NCI-H526 (cell line): ENCODE data around the gene TET2.
A peak's percentile ranks its signal among the peaks of the same experiment; 100 is the strongest.

ENCODE experiments used
- DNase-seq, 2 experiments: peaks; one replicate each; lab custom pipeline; 2025; lab: John Stamatoyannopoulos, UW

TET2 gene

DNA sequence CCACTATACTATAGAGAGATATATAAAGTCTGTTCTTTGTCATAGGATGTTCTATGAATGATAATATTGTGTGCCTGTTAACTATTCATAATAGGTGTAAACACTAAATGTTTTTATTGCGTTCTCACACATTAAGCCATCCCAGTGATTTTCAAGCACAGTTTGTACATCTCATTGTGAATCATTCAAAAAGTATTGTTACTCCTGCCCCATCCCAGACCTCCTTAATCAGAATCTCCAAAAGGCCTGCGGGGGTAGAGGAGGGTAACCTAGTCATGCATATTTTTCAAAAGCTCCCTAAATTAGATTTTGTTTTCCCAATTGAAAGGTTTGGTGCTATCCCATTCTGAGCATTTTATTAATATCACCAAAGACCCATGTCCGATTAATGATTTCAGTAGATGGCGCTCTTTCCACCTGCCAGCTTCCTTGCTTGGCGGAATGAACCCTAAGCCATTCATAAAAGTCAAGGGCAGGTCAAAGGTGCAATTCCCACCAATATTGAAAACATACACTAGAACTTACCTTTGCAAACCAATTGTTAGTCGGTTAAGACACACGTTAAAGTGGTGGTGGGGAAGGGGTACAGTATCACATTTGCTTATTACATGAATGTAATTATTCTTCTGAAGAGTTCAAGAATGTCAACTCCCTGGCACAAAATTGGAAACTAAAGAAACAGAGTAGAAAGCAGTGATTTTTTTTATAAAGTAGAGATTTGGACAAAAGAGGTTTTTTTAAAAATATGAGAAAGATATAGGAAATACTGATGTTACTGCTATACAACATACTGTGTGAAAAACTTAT lies 5.8 kb upstream of the TET2 start:
- DNase-seq: peak in 1 of 2 experiments; percentile 49

- DNase-seq: no peak
Measured at GRCh38 chr4:105145156-105145902, 1.3 kb upstream of the TET2 start.

DNA sequence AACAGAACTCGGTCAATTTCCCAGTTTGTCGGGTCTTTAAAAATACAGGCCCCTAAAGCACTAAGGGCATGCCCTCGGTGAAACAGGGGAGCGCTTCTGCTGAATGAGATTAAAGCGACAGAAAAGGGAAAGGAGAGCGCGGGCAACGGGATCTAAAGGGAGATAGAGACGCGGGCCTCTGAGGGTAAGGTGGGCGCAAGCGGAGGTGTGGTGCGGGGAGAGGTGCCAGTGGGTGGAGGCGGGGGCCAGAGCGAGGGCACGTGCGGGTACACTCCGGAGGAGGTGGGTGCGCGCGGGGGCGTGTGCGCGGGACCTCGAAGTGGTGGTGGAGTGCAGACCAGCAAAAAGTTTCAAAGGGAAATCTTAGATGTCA lies 787 bp upstream of the TET2 start:
- peak in 1 of 2 experiments; percentile 47 for DNase-seq

DNA sequence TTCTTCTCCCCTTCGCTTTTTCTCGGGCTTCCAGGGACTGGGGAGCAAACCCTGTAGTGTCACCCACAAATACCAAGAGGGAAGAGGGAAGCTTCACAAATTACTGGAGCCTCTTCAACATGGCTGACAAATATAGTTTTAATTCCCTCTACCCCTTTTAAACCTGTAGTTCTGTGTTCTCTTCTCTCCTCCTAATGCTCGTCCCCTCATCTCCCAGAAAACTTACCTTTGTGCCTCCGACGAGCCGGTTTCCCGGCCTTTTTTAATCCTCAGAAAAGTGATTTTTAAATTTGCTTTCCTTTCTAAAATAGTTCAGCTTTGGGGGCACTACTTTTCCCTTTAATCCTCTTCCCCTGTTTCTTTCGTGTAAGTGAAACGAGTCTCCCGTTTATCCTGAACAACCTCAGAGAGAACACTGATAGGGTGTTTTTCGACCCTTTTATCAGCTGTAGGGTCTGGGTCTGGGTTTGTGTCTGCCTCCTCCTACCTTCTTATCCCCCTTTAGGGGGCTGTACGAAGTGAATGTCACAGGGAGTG lies 408 bp downstream of the TET2 start:
- peak in 1 of 2 experiments; percentile 37 for DNase-seq

- peak; percentile 37 to 43 for DNase-seq
Measured at GRCh38 chr4:105147553-105148161, 981 bp downstream of the TET2 start.

DNA sequence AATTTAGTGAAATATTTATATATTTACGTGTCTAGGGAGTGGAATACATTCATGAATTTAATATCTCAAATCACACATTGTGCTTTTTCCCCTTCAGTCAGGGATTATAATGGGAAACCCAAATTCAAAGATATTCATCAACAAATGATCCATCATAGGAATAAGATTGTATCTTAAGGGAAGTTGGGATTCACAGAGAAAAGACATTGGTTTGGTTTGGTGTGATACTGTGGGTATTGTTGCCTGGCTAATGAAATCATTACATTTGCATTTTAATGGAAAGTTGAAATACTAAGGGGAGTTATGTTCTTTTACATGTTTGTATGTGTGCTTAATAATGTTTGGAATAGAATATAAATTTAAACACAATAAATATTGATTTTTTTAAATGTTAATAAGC lies 1.7 kb downstream of the TET2 start:
- no peak for DNase-seq

- DNase-seq: no peak
Measured at GRCh38 chr4:105148776-105149175, 2.1 kb downstream of the TET2 start.

DNA sequence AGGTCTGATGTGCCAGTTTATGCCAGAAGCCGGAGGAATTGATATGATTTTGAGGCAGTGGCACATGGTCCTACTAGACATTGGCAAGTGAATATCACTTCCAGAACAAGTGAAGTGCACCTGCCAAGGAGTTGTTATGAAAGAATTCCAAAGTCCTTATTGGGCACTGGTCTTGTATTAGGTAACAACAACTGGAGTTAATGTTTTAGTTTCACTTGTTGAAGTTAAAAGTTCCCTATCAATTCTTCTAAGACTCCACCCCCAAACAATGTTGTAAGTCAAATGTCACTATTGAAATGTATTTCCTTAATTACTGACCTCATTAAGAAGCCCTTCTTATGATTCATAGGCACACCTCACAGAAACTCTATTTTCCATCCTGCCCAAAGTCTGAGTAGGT lies 3.1 kb downstream of the TET2 start:
- no peak for DNase-seq

- DNase-seq: no peak
Measured at GRCh38 chr4:105150503-105150902, 3.8 kb downstream of the TET2 start.

DNA sequence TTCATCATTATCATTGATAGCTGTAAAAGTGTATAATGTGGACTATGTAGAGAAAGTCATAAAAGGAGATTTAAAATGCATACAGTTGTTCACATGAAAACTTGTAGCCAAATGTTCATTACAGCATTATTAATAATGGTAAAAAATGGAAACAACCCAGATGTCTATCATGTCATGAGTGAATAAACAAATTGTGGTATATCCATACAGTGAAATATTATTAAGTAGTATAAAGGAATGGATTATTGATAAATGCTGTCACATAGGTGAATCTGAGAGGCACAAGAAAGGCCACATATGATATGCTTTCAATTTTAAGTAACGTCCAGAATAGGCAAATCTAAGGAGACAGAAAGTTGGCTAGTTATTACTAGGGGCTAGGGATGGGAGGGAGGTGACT lies 7.1 kb downstream of the TET2 start:
- no peak for DNase-seq

DNA sequence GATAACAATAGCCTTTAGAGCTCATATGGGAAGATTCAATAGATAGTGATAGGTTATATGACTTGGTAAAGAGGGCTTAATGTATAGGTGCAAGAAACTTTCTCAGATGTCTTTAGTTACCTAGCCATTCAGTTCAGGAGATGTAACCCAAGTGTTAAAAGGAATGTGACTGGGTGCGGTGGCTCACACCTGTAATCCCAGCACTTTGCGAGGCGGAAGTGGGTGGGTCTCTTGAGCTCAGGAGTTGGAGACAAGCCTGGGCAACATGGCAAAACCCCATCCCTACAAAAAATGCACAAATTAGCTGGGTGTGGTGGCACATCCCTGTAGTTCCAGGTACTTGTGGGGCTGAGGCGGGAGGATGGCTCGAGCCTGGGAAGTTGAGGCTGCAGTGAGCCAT lies 7.9 kb downstream of the TET2 start:
- DNase-seq: no peak

- no peak for DNase-seq
Measured at GRCh38 chr4:105155426-105155825, 8.8 kb downstream of the TET2 start.

GRCh38 chr4:105158837-105159236 lies 12.2 kb downstream of the TET2 start:
- peak; percentile 27 to 44 for DNase-seq

DNA sequence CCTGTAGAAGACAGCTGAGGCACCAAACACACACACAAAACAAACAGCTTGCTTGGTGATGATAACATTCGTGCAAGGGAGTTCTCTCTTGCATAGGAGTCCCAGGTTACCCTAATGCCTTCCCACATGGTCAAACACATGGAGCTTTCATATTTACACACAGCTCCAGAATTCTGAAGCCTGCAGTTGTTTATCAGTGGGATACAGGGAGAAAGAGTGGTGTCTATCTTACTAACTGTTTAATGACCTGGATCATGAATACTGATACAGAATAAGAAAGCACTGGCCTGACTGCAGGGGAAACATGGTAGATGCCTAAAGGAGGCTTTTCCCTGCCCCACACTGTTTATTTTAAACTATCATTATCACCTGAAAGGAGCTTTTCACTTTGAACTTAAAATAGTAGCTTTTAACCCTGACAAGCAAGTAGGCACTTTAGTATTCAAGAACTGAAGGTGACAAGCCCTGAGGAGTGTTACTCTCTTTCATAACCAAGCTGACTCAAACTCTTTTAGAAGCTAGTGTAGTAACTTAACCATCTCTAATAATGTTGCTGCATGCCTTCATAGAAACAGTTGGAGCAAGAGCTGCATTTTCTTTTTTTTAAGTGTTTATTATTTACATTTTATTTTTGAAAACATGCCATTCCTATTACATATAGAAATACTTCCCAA lies 15.6 kb downstream of the TET2 start:
- no peak for DNase-seq

- DNase-seq: no peak
Measured at GRCh38 chr4:105164548-105164947, 17.9 kb downstream of the TET2 start.

GRCh38 chr4:105166066-105166465 lies 19.4 kb downstream of the TET2 start:
- no peak for DNase-seq

DNA sequence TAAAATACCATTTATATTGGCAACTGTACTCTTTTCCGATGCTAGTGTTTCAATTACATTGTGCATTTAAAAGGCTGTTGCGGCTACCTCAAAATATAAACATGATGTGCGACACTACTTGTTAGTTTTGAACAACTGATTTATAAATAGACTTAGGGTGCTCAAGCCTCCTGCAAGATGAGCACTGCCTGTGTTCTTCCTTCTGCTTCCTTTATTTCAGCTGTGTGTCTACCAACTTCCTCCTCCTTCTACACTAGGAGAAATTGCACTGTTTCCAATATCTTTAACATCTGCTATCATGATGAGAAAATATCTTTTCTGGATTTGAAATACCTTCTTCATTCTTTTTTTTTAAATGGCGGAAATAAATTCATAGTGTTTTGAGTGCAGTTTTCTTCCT lies 24.0 kb downstream of the TET2 start:
- DNase-seq: no peak

- no peak for DNase-seq
Measured at GRCh38 chr4:105171912-105172311, 25.2 kb downstream of the TET2 start.

- DNase-seq: no peak
Measured at GRCh38 chr4:105174098-105174497, 27.4 kb downstream of the TET2 start.

DNA sequence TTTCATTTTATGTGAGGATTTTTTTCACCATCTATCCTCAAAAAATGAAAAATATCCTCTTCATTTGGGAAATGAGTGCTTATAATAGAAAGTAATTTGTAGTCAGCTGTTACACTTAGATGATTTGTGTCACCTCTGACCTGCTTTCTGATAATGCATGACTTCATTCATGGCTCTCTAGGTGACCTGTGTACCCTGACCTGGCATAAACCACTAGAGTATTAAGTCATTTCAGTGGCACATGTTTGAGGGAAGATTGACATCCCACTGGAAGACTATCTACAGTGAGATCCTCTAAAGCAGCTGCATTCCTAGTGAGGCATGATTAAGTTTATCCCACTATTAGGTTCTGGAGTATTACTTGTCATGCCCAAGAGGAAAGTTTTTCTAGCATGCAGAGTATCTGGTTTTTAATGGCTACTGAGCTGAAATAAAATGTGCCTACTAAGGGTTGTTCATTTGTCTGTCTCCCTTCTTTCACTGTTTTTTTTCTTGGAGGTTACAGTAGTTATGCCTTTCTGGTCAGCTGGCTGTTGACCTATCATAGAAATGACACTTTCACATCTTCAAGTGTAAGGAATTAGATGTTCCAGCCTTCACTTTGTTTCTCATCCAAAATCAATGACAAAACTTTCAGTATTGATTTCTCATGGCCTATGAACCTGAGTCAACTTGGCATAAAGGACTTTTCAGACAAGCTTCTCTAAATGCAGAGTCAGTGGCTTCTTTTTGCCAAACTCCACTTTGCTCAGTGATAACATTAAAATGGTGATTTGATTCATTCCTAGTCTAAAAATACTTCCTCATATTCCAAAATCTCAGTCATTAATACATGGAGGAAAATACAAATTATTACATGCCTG lies 33.1 kb downstream of the TET2 start:
- no peak for DNase-seq

DNA sequence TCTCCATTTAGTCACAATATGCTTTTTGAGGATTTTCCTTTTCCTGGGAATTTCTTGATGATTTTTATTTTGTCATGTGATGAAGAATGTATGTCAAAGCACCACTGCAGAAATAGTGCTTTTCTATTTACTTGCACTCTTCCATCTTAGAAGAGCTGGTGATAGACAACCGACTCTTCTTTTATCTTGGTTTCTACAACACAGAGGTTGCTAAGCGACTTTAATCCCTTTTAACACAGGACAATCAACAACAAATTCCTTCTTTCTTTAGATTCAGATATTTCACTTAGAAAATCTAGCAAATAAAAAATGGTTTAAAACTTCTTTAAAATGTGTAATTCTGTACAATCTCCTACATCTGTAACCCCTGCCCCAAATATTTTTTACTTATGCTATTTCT lies 34.6 kb downstream of the TET2 start:
- no peak for DNase-seq
